ENCODE results near the gene FAM171A1. TPM values are rescaled to one million over a fixed set of nuclear protein-coding genes. Genes with fewer than 3 reads are reported as not detected.
"Not testable (repeated sequence)": the region's sequence is repeated elsewhere in the genome, so short reads cannot be mapped to it uniquely, and the experiment has no call there.

FAM171A1 gene
- total RNA-seq, 2 experiments from 2014 or later: 3.3 to 4.0 TPM

- intact Hi-C loops (cut with micrococcal nuclease): no loop called here
- POLR2A ChIA-PET: no interaction called here
- no peak overlapping the region for H3K27ac Mint-ChIP-seq
- H3K4me1 Mint-ChIP-seq (ENCODE audit: low read depth): no peaks in the 10 kb centered on the region
- H3K36me3 Mint-ChIP-seq: no peaks in the 10 kb centered on the region
- CTCF ChIA-PET: no interaction called here
- no peak for DNase-seq
- H3K9me3 Mint-ChIP-seq: no peaks in the 10 kb centered on the region
- peaks cover under 1% of the 10 kb centered on the region for H3K27me3 Mint-ChIP-seq
- no peak overlapping the region for H3K4me3 Mint-ChIP-seq
Measured at GRCh38 chr10:15309221-15309620, 61.9 kb downstream of the FAM171A1 start.

GRCh38 chr10:15306735-15307280 lies 64.3 kb downstream of the FAM171A1 start:
- Mint-ChIP-seq H3K4me3 (no peak overlapping the region), H3K9me3 (no peaks in the 10 kb centered on the region), H3K36me3 (no peaks in the 10 kb centered on the region), H3K27me3 (peaks cover 3% of the 10 kb centered on the region), H3K27ac (no peak overlapping the region), H3K4me1 (ENCODE audit: low read depth) (no peaks in the 10 kb centered on the region)
- ChIA-PET CTCF (no interaction called here), POLR2A (no interaction called here)
- DNase-seq: no peak
- intact Hi-C loops (cut with micrococcal nuclease): no loop called here

- H3K4me3 Mint-ChIP-seq: no peak overlapping the region
- intact Hi-C loops (cut with micrococcal nuclease): no loop called here
- no peak overlapping the region for H3K27ac Mint-ChIP-seq
- H3K4me1 Mint-ChIP-seq (ENCODE audit: low read depth): no peaks in the 10 kb centered on the region
- ChIA-PET CTCF (no interaction called here), POLR2A (no interaction called here)
- no peaks in the 10 kb centered on the region for H3K36me3 Mint-ChIP-seq
- peaks cover 3% of the 10 kb centered on the region for H3K27me3 Mint-ChIP-seq
- no peak for DNase-seq
- no peaks in the 10 kb centered on the region for H3K9me3 Mint-ChIP-seq
Measured at GRCh38 chr10:15305634-15306033, 65.5 kb downstream of the FAM171A1 start.

GRCh38 chr10:15305161-15305560 lies 65.9 kb downstream of the FAM171A1 start:
- peaks cover 3% of the 10 kb centered on the region for H3K27me3 Mint-ChIP-seq
- no peaks in the 10 kb centered on the region for H3K4me1 Mint-ChIP-seq (ENCODE audit: low read depth)
- POLR2A ChIA-PET: no interaction called here
- H3K4me3 Mint-ChIP-seq: no peak overlapping the region
- no peaks in the 10 kb centered on the region for H3K36me3 Mint-ChIP-seq
- H3K27ac Mint-ChIP-seq: no peak overlapping the region
- intact Hi-C loops (cut with micrococcal nuclease): no loop called here
- H3K9me3 Mint-ChIP-seq: no peaks in the 10 kb centered on the region
- DNase-seq: no peak
- CTCF ChIA-PET: no interaction called here

- intact Hi-C loops (cut with micrococcal nuclease); H3K9me3 Mint-ChIP-seq; DNase-seq; H3K36me3 Mint-ChIP-seq; H3K4me1 Mint-ChIP-seq (ENCODE audit: low read depth); H3K4me3 Mint-ChIP-seq; H3K27me3 Mint-ChIP-seq; POLR2A ChIA-PET; CTCF ChIA-PET; H3K27ac Mint-ChIP-seq: not testable (repeated sequence)
Measured at GRCh38 chr10:15302188-15302956, 68.7 kb downstream of the FAM171A1 start.

- H3K36me3 Mint-ChIP-seq: no peaks in the 10 kb centered on the region
- H3K27me3 Mint-ChIP-seq: peaks cover 3% of the 10 kb centered on the region
- POLR2A ChIA-PET: no interaction called here
- H3K4me3 Mint-ChIP-seq: no peak overlapping the region
- no peaks in the 10 kb centered on the region for H3K9me3 Mint-ChIP-seq
- no peak overlapping the region for H3K27ac Mint-ChIP-seq
- CTCF ChIA-PET: no interaction called here
- H3K4me1 Mint-ChIP-seq (ENCODE audit: low read depth): no peaks in the 10 kb centered on the region
- intact Hi-C loops (cut with micrococcal nuclease): no loop called here
- DNase-seq: no peak
Measured at GRCh38 chr10:15300697-15301096, 70.4 kb downstream of the FAM171A1 start.

GRCh38 chr10:15300145-15300544 lies 70.9 kb downstream of the FAM171A1 start:
- POLR2A ChIA-PET: no interaction called here
- CTCF ChIA-PET: no interaction called here

GRCh38 chr10:15296701-15297100 lies 74.4 kb downstream of the FAM171A1 start:
- H3K27me3 Mint-ChIP-seq: no peaks in the 10 kb centered on the region
- no peak overlapping the region for H3K4me3 Mint-ChIP-seq
- ChIA-PET CTCF (no interaction called here), POLR2A (no interaction called here)
- H3K9me3 Mint-ChIP-seq: no peaks in the 10 kb centered on the region
- DNase-seq: no peak
- no peak overlapping the region for H3K27ac Mint-ChIP-seq
- no peaks in the 10 kb centered on the region for H3K36me3 Mint-ChIP-seq
- intact Hi-C loops (cut with micrococcal nuclease): no loop called here
- no peaks in the 10 kb centered on the region for H3K4me1 Mint-ChIP-seq (ENCODE audit: low read depth)

More at GRCh38 chr10:15300145-15300544, 70.9 kb downstream of the FAM171A1 start:
- intact Hi-C loops (cut with micrococcal nuclease): no loop called here
- no peak overlapping the region for H3K27ac Mint-ChIP-seq
- no peak overlapping the region for H3K4me3 Mint-ChIP-seq
- H3K9me3 Mint-ChIP-seq: no peaks in the 10 kb centered on the region
- H3K27me3 Mint-ChIP-seq: peaks cover 3% of the 10 kb centered on the region
- no peak for DNase-seq
- H3K4me1 Mint-ChIP-seq (ENCODE audit: low read depth): no peaks in the 10 kb centered on the region
- no peaks in the 10 kb centered on the region for H3K36me3 Mint-ChIP-seq

- intact Hi-C loops (cut with micrococcal nuclease): no loop called here
- no peaks in the 10 kb centered on the region for H3K27me3 Mint-ChIP-seq
- H3K36me3 Mint-ChIP-seq: no peaks in the 10 kb centered on the region
- no peaks in the 10 kb centered on the region for H3K4me1 Mint-ChIP-seq (ENCODE audit: low read depth)
- H3K9me3 Mint-ChIP-seq: no peaks in the 10 kb centered on the region
- ChIA-PET CTCF (no interaction called here), POLR2A (no interaction called here)
- DNase-seq: no peak
- H3K4me3 Mint-ChIP-seq: no peak overlapping the region
- no peak overlapping the region for H3K27ac Mint-ChIP-seq
Measured at GRCh38 chr10:15295537-15296325, 75.4 kb downstream of the FAM171A1 start.

GRCh38 chr10:15293862-15294842 lies 76.9 kb downstream of the FAM171A1 start:
- CTCF ChIA-PET: no interaction called here
- Mint-ChIP-seq H3K27ac (no peak overlapping the region), H3K4me1 (ENCODE audit: low read depth) (no peaks in the 10 kb centered on the region), H3K27me3 (no peaks in the 10 kb centered on the region), H3K36me3 (no peaks in the 10 kb centered on the region), H3K4me3 (no peak overlapping the region), H3K9me3 (no peaks in the 10 kb centered on the region)
- no peak for DNase-seq
- POLR2A ChIA-PET: no interaction called here
- intact Hi-C loops (cut with micrococcal nuclease): no loop called here

GRCh38 chr10:15290671-15291070 lies 80.4 kb downstream of the FAM171A1 start:
- H3K27ac Mint-ChIP-seq: no peak overlapping the region
- no peaks in the 10 kb centered on the region for H3K36me3 Mint-ChIP-seq
- no peaks in the 10 kb centered on the region for H3K27me3 Mint-ChIP-seq
- intact Hi-C loops (cut with micrococcal nuclease): no loop called here
- CTCF ChIA-PET: no interaction called here
- H3K4me3 Mint-ChIP-seq: no peak overlapping the region
- POLR2A ChIA-PET: no interaction called here
- H3K9me3 Mint-ChIP-seq: no peaks in the 10 kb centered on the region
- no peaks in the 10 kb centered on the region for H3K4me1 Mint-ChIP-seq (ENCODE audit: low read depth)
- no peak for DNase-seq

GRCh38 chr10:15290150-15290549 lies 80.9 kb downstream of the FAM171A1 start:
- ChIA-PET CTCF (no interaction called here), POLR2A (no interaction called here)
- Mint-ChIP-seq H3K27me3 (no peaks in the 10 kb centered on the region), H3K4me1 (ENCODE audit: low read depth) (no peaks in the 10 kb centered on the region), H3K27ac (no peak overlapping the region), H3K36me3 (no peaks in the 10 kb centered on the region), H3K9me3 (no peaks in the 10 kb centered on the region), H3K4me3 (no peak overlapping the region)
- no peak for DNase-seq
- intact Hi-C loops (cut with micrococcal nuclease): no loop called here
